ENCODE results near the gene RAB11FIP3.

The RAB11FIP3 gene

DNA sequence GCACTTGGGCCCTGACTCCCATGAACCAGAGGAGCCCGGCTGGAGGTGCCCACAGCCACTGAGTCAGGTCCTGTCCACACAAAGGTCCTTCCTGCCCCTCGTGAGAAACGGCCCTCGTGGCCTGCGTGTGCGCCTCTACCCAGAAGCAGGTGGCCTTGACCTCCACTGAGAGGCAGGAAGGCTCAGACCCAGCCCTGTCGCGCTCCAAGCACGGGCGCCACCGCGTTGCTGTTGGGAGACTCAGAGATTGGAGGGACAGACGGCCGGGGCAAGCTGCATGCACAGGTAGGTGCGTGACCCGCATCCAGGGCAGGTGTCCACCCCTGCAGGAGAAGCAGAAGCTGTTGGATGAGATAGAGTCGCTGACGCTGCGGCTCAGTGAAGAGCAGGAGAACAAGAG is 94.0 kb downstream of the RAB11FIP3 start:
- no peak for DNase-seq (ENCODE audit: low read depth)

DNA sequence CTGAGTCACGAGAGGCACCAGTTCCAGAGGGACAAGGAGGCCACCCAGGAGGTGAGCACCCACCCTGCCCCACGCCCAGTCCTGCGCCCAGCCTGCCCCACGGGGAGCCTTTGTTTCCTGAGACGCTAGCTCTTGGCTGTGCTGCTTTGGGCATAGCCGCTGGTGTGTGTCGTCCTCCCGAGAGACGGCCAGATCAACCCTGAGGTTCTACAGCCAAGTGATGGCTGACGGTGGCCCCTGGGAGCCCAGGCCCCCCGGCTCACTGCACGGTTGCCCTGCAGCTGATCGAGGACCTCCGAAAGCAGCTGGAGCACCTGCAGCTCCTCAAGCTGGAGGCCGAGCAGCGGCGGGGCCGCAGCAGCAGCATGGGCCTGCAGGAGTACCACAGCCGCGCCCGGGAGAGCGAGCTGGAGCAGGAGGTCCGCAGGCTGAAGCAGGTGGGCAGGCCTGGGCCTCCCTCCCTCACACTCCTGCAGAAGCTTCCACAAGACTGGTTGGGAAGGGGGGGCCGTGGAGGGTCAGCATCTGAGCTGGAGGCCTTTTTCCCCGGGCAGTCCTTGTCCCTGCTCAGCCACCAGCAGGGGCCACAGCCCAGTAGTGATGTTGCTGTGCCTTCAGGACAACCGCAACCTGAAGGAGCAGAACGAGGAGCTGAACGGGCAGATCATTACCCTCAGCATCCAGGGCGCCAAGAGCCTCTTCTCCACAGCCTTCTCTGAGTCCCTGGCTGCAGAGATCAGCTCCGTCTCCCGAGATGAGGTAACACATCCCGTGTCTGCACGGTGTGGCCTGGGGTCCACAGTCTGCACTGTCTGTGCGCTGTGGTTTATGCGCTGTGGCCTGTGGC is 94.6 kb downstream of the RAB11FIP3 start:
- no peak for DNase-seq (ENCODE audit: low read depth)

DNA sequence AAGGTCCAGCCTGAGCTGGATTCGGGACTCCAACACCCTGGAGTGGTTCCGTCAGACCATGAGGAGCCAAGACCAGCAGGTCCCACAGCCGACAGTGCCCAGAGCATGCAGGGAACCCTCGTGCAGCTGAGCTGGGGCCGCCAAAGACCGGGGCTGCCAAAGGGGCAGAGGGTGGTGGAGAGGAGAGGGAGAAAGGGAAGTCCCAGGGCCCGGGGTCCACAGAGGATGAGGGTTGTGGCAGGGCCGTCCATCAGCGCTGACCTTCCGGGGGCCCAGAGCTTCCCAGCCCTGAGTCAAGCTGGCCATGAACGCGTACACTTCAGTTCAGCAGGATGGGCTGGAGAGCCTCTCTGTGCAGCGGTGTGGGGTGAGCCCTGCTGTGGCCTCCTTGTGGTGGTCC is 95.4 kb downstream of the RAB11FIP3 start:
- no peak for DNase-seq (ENCODE audit: low read depth)

DNA sequence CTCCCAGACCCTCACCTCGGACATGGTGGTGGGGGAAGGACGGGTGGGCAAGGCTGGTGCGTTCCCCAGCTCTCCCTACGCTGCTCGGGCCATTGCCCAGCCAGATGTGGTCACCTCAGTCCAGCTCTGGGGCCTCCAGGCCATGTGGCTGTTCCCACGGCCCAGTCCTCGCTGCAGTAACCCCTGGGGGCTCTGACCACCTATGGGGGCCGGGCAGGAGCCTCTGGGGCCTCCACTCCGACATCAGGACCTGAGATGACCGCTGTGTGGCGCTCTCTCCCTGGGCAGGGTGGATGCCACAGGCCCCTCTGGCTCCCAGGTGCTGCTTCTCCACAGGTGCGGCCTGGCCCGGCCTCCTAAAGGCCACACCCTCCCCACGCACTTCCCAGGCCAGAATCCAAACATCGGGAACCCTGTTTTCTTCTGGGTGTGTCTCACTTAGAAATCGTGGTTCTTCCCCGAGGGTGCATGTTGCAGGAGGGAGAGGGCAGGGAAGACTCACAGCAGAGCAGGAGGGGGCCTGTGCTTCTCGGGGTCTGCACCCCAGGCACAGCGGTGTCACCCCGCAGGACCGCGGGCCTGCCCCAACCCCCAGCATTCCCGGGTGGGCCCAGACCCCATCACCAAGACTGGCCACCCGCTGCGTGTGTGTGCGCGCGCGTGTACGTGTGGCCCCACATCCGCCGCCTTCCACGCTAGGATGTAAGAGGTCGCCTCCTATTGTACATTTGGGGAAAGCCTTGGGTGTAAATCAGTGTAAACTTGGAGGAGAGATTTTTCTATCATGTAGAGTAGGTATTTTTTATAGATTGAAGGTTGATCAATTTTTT is 96.1 kb downstream of the RAB11FIP3 start:
- DNase-seq (ENCODE audit: low read depth), result no peak

DNA sequence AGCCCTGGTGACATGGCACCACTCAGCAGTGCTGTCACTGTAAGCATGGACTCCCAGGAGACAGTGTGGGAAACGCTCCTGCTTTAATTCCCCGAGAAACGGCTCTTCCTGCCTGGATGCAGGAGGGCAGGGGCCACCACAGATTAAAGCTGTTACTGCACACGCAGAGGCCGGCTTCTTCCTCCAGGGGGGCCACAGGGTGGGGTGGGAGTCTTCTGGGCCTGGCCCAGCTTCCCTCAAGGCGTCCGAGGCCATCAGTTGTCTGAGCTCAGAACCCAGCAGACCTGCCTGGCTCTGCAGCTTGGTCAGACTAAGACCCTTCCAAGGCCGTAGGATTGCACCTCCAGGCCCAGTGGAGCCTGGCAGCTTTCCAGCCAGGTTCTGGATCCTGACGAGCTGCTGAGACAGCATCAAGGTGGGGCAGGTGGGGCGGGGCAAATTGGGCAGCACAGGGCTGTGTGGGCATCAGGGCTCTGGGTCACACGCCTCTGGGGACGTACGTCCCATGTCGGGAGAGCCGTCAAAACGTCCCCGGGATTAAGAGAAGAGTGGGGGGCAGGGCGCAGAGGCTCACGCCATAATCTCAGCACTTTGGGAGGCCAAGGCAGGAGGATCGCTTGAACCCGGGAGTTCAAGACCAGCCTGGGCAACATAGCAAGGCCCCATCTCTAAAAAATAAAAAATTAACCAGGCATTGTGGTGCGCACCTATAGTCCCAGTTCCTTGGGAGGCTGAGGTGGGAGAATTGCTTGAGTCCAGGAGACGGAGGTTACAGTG is 97.1 kb downstream of the RAB11FIP3 start:
- no peak for DNase-seq (ENCODE audit: low read depth)

DNA sequence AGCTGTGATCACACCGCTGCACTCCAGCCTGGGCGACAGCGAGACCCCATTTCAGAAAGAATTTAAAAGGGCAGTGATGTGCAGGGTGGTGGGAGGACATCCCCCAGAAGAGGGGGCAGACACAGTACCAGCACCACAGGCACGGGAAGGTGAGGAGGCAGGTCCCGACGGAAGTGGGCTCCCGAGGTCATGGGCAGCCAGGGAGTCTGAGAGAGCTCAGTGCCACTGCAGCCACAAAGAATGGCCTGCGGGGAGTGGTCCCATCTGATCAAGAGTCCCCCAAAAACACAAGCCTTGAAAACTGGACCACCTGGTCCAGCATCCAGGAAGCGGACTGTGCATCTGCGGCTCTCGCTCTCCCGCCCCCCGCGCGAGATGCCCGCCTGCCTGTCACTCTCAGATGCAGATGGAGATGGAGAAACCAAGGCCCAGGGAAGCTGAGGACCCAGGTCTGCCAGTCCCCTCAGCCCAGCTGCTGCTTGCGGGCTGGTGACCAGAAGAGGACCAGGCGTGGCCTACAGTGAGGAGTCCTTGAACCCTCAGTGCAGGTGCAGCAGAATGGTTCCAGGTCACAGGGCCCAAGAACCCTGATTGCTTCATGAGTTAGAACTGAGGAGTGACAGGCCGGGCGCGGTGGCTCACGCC is 97.8 kb downstream of the RAB11FIP3 start:
- no peak for DNase-seq (ENCODE audit: low read depth)

DNA sequence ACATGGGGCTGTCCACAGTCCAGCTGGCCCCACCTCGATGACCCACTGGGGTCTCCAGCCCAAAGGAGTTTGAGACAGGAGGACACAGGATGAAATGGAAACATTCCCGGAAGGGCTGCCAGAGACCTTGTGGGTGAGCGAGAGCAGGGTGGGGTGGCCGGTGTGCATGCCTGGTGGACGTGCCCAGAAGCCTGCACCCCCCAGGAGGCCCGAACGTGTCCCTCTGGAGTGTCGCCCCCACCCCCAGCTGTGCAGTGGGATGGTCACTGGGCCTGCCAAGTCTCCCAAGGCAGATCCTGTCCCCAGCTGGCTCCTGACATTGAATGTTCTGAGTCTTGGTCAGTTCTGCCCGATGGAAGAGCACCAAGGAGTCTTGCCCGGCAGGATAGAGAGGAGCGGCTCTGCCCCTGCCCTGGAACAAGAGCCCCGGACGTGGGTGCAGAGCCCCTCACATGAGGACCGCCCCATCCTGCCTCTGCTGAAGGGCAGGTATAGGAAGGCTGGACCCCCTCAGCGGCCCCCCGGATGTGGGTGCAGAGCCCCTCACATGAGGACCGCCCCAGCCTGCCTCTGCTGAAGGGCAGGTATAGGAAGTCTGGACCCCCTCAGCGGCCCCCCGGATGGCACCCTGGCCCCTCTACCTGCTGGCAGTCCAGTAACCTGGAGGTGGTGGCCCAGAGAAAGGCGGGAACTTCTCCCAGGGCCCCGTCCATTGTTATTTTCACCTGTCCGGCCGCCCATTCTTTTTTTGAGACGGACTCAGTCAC is 99.0 kb downstream of the RAB11FIP3 start:
- no peak for DNase-seq (ENCODE audit: low read depth)

DNA sequence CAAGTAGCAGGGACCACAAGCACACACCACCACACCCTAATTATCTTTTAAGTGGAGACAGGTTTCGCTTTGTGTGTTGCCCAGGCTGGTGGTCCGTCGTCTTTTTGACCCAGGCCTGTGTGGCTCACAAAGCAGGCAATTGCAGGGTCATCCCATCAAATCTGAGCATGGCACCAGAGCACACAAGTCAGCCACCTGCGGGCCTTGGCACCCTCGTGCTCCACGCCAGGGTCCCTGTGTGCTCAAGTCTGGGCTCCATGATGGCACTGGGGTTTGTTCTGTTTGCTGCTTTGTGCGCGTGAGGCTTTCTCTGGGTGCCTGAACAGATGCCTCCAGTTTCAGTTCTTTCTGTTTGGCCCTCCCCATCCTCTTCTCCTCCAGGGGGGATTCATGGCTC is 99.7 kb downstream of the RAB11FIP3 start:
- no peak for DNase-seq (ENCODE audit: low read depth)

DNA sequence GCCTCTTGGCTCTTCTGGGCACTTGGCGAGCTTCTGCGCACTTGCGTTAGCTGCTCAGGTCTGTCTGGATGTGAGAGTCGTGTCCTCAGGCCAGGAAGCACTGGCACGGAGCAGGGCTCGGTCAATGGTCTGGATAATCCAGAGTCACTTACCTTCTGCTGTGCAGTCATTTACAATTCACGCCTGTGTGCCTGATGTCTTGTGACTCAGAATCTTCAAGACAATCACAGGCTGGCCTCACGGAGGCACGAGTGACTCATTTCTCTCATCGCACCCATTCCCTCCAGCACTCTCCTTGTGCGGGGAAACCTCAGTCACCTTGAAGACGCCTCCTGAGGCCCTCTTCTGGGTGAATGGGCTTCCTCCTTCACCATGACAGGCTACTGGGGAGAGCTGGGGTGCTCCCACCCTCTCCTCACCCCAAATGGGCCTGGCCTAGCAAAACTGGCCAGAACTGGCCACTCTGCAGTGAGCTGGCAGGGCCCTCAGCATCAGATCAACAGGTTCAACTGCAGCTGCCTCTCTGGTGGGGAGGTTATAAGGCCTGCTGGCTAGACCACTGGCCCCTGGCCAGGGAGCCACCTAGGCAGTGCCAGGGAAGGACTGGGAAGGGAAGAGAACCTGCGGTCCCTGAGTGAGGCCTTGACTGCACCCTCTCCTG is 100.2 kb downstream of the RAB11FIP3 start:
- peak; percentile 76 for DNase-seq (ENCODE audit: low read depth)

DNA sequence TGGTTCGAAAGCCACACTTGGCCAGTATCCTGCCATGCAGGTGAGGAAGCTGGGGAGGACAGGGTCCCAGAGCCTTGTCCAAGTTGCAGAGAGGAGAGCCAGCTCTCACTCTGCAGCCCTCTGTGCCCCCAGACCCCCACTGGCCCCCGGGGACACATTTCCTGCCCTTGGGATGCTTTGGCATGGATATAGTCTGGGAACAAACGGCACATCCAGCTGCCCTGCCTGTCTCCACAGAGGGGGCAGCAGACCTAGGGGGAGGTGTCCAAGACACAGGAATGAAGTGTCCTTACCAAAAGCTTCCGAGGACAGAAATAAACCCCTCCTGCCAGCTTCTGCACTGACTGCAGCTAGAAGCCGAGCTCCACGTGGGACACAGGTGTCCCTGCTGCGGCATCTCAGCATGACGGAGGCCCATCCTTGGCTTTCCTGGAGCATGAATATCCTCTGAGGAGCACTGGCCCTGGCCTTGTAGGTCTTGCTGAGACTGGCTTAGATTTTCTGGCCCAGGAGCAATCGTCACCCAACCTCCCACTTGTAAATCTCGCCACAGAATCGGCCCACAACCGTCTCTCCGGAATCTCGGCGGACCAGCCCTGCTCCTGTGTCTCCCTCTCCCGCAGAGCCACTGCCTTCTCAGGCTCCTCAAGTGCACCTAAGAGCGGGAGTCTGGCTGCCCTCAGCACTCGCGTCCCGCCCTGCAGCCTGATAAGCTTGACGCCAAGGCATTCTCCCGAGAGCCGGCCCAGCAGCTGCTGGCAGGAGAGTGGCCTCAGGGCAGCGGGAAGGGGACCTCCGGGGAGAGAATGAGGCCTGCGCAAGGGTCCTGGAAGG is 100.9 kb downstream of the RAB11FIP3 start:
- no peak for DNase-seq (ENCODE audit: low read depth)

DNA sequence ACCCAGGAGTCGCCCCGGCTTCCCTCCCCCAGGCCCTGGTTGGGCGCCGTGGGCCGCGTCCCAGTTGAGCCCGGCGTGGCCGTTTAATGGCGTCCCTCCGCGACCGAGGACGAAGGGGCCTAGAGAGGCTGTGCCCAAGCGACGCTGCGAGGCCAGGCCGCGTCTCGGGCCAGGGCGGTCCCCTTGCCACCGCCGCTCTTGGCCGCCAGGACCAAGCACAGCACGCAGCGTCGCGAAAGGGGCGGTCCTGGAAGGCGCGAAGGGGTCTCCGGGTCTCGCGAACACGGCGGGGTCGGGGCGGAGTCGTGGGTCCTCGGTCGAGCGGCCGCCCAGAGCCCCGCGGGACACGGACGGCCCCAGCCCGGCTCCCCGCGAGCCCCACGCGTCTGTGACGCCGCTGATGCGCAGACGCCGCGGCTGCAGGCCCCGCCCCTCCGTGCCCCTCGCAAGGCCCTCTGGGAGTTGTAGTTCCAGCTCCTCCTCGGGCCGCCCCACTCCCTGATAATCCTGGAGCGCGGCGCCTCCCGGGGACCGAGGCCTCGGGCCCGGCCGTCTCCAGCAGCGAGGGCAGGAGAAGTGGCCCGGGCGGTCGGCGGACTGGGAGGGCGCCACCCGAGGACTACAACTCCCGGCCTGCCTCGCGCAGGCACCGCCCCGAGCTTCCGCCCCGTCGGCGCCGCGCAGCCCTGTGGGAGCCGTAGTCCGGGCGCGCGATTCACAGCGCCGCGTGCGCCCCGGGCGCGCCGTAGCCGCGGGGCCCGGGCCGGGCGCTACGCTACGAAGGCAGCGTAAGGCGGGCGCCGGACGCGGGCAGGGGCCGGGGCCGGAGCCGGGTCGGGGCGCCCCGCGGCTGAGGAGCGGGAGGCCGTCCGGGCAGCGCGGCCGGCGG is 101.8 kb downstream of the RAB11FIP3 start, which contains the start of gene CAPN15:
Gene CAPN15 (plus strand): TSS at position 698 of the 889 bp plus-strand sequence. CDS start 19,127 bp downstream, outside the sequence.
- DNase-seq (ENCODE audit: low read depth), result peak; percentile 79

DNA sequence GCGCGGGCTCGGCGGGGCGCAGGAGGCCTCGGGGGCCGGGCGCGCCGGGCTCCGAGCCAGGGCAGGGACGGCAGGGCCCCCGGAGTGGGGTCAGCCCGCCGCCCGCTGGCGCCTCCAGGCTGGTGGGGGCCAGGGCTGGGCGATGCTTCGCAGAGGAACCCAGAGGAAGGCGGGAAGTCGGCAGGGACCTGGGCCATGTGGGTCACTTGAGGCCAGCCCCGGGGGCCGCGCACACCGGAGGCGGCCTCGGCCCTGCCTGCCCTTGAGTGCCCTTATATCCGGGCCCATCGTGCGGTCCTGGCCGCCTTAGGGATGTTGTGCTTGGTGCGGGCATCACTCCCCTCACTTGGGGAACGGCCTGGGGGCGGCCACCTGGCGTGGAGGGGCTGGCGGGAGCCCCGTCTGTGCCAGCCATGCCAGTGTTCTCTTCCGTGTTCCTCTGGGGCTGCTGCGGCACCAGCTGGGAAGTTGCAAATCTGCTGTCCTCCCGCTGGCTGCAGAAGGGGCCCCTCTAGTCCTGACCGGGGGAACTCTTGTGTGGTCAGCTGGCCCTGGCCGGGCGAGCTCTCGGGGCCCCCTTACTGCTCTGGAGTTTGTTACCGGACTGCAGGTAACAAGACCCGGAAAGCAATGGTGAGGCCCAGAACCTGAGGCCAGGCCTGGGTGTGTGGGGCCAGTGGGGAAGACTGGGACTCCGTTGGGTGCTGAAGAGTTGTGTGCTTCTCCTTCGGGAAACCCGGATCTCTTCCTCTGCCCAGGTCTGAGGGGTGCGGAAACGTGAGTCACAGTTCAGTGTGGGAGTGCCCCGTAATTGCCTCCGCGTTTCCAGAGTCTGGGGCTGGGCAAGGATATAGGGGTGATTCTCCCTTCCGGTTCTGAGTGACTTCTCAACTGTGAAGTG is 102.9 kb downstream of the RAB11FIP3 start:
- DNase-seq (ENCODE audit: low read depth), result peak; percentile 25

DNA sequence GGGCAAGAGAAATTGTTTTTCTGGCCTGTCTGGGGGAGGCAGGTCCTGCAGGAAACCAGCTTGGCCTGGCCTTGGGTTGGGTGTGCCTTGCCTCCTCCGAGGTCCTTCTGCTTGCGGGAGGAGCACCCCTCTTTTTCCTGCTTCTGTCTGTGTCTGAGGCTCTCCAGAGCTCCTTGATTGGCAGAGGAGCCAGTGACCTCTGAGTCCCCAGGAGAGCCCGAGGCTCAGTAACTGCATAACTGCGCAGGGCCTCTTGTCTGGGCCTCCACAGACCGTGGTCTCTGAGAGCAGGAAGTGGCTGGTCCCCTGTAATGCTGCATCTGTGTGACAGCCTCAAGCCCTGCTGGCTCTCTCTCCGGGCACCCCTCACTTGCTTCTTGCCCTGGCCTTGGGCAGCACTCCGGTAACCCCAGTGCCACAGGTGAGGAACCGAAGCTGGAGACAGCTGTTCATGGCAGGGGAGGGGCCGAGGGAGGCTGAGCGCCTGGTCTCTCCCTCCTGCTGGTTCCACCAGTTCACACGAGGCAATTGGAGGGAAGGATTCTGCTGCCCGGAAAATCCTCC is 103.6 kb downstream of the RAB11FIP3 start:
- no peak for DNase-seq (ENCODE audit: low read depth)

DNA sequence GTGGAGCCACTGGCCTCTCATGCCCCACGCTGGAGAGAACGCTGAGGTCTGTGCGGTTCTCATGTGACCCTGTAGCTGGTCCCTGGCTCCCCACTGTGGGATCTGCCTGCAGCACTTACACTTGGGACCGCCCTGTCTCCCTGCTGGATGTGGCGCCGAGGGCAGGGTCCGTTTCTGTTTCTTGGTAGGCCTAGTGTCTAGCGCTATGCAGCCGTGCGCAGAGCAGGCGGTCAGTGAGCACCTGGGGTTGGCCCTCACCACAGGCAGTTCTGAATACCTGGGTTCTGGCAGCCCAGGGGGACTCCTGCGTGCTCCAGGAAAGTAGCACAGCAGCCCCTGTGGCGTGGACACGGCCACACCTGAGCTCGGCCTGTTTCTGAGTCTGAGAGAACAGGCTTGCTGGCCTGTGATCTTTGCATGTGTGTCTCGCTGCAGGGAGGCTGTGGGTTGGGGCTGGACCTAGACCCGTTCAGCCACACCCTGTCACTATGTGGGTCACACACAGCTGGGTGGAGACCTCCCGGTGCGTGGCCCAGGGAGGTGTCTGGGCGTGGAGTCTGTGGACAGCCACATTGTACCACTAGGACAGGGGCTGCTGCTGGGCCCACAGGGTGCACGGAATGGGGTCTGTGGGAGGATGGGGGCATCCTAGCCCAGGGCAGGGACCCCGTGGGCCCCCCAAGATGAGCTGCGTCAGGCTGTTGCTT is 104.8 kb downstream of the RAB11FIP3 start:
- no peak for DNase-seq (ENCODE audit: low read depth)

DNA sequence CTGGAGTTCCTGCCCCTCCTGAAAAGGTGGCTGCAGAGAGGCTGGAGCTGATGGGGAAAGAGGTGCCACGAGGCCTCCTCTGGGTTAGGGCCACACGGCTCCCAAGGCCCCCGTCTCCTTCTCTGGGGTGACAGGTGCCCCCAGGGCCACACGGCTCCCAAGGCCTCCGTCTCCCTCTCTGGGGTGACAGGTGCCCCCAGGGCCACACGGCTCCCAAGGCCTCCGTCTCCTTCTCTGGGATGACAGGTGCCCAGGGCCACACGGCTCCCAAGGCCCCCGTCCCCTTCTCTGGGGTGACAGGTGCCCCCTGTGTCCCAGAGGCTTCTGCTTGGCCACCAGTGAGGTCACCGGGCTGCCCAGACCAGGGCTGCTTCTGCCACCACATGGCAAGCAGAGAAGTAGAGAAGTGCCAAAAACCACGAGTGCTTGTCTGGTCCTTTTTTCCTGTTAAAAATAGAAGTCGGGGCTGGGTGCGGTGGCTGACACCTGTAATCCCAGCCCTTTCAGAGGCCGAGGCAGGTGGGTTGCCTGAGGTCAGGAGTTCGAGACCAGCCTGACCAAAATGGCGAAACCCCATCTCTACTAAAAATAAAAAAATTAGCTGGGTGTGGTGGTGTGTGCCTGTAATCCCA is 106.2 kb downstream of the RAB11FIP3 start:
- DNase-seq (ENCODE audit: low read depth), result no peak
